Activated CD8-positive, alpha-beta memory T cell treated with anti-CD3 and anti-CD28 coated beads for 24 hours (primary cell): Measurements from ENCODE around the gene CDH23.

ENCODE experiments used
- DNase-seq: peaks from one replicate; pipeline ENCODE4 v3.0.0-alpha.2; 2020

Gene CDH23

GRCh38 chr10:71735709-71736569, 339.2 kb downstream of the CDH23 start:
- peak; percentile 83 for DNase-seq

- no peak for DNase-seq
Observed at GRCh38 chr10:71736570-71736952, 339.8 kb downstream of the CDH23 start.

- no peak for DNase-seq
Observed at GRCh38 chr10:71737001-71737833, 340.5 kb downstream of the CDH23 start.

- DNase-seq = no peak
Observed at GRCh38 chr10:71737834-71738197, 341.1 kb downstream of the CDH23 start.

- no peak for DNase-seq
Observed at GRCh38 chr10:71739358-71739900, 342.7 kb downstream of the CDH23 start.

GRCh38 chr10:71740069-71740653, 343.4 kb downstream of the CDH23 start:
- DNase-seq = no peak

GRCh38 chr10:71741029-71741428, 344.3 kb downstream of the CDH23 start:
- DNase-seq = no peak

GRCh38 chr10:71741671-71742070, 345.0 kb downstream of the CDH23 start:
- DNase-seq = no peak

GRCh38 chr10:71742301-71743088, 345.8 kb downstream of the CDH23 start:
- no peak for DNase-seq

GRCh38 chr10:71743089-71743838, 346.5 kb downstream of the CDH23 start:
- DNase-seq = no peak

GRCh38 chr10:71743866-71744265, 347.1 kb downstream of the CDH23 start:
- no peak for DNase-seq

- no peak for DNase-seq
Observed at GRCh38 chr10:71744897-71745663, 348.4 kb downstream of the CDH23 start.

- DNase-seq = no peak
Observed at GRCh38 chr10:71745664-71746250, 349.0 kb downstream of the CDH23 start.

GRCh38 chr10:71746344-71747037, 349.8 kb downstream of the CDH23 start:
- no peak for DNase-seq

GRCh38 chr10:71747039-71747531, 350.4 kb downstream of the CDH23 start:
- no peak for DNase-seq

GRCh38 chr10:71747551-71748523, 351.1 kb downstream of the CDH23 start:
- no peak for DNase-seq

- DNase-seq = peak; percentile 87
Observed at GRCh38 chr10:71748671-71749191, 352.0 kb downstream of the CDH23 start.

- no peak for DNase-seq
Observed at GRCh38 chr10:71749396-71749795, 352.7 kb downstream of the CDH23 start.
